ENCODE measurements around the gene SECISBP2.

SECISBP2 gene

DNA sequence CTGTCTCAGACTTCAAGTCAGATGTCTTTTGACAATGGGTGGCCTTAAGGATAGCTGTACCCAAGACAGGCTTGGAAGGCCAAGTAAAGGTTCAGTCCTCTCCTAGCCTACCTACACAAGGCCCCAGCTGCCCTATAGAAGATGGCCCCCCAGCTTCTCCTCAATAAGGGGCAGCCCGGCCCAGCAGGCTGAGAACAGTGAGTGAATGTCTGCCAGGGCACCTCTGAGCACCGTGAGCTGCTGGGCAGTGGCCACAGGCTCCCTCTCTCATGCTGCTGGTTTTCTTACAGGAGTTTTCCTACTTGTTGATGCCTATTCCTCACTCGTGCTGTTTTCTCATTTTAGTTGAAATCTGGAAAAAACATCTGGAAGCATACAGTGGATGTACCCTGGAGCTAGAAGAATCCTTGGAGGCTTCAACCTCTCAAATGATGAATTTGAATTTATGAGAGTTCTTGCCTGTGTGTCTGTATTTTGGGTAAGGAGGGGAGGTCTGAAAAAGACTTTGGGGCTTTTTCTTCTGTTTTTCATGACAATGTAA lies 40.1 kb downstream of the SECISBP2 start:
- 97% methylated on average over 3 of the region's 3 CpGs for WGBS
- H3K9me3 ChIP-seq (ENCODE audit: control insufficient read depth, low read length) = no peaks in the 10 kb centered on the region
- no peak overlapping the region for H2BK120ac ChIP-seq (ENCODE audit: low read depth, low read length)
- no peak overlapping the region for H4K91ac ChIP-seq (ENCODE audit: low read length)
- H3K27ac ChIP-seq (ENCODE audit: low read length, poor library complexity, severe bottlenecking) = no peak overlapping the region
- no peak overlapping the region for H4K8ac ChIP-seq (ENCODE audit: low read length)
- H3K9ac ChIP-seq (ENCODE audit: low read length) = no peak overlapping the region
- no peak overlapping the region for H2AFZ ChIP-seq (ENCODE audit: low read depth, low read length)
- no peak overlapping the region for H2AK5ac ChIP-seq (ENCODE audit: low read length, severe bottlenecking)
- H3K79me1 ChIP-seq (replicated peaks; ENCODE audit: low read length, poor library complexity, severe bottlenecking) = peaks cover 26% of the 10 kb centered on the region
- H3K4me3 ChIP-seq (ENCODE audit: insufficient read depth in 1 of 2, low read depth in 1 of 2, low read length in 2 of 2) = no peak overlapping the region
- H3K36me3 ChIP-seq (ENCODE audit: control insufficient read depth in 1 of 2, insufficient read depth in 2 of 2, low read depth in 1 of 2, low read length in 2 of 2) = peaks cover 69 to 92% of the 10 kb centered on the region in 2 experiments
- no peak overlapping the region for H3K14ac ChIP-seq (ENCODE audit: low read length in 2 of 2)
- peaks cover 1% of the 10 kb centered on the region for H3K4me1 ChIP-seq (ENCODE audit: control insufficient read depth, insufficient read depth, low read depth, low read length)
- H3K4me2 ChIP-seq (ENCODE audit: low read length, poor library complexity, severe bottlenecking) = no peak overlapping the region
- H2BK5ac ChIP-seq (ENCODE audit: low read depth, low read length, poor library complexity, severe bottlenecking) = no peak overlapping the region
- no peaks in the 10 kb centered on the region for H3K27me3 ChIP-seq (ENCODE audit: control insufficient read depth in 1 of 2, insufficient read depth in 1 of 2, low read length in 2 of 2)
- no peak for DNase-seq
- no peak overlapping the region for H2BK15ac ChIP-seq (ENCODE audit: low read depth, poor library complexity, severe bottlenecking)
- no peak overlapping the region for H3K4ac ChIP-seq (ENCODE audit: low read depth in 1 of 2, low read length in 2 of 2)
- H2BK12ac ChIP-seq (ENCODE audit: low read length in 2 of 2) = no peak overlapping the region
- H3K18ac ChIP-seq (ENCODE audit: low read depth in 1 of 2, low read length in 2 of 2) = no peak overlapping the region
- H3K23ac ChIP-seq (ENCODE audit: low read length in 2 of 2) = no peak overlapping the region

DNA sequence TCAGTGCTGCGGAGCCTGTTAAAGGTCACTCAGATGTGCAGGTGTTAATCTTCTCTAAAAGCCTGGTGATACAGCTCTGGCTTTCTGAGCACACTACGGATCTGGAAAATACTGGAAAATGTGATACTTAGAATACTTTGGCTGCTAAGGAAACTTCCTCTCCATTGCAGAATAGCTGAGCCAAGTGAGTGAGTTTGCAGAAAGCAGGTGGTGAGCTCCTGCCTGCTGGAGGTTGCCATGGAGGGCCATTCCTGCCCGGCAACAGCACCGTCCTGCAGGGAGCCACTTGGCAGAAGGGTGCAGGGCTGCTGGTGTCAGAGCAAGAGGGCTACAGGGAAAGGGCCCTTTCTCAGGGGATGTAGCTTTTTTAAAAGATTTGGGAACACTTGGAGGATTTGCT lies 40.7 kb downstream of the SECISBP2 start:
- DNase-seq = no peak
- Histone ChIP-seq H3K4me1 (ENCODE audit: control insufficient read depth, insufficient read depth, low read depth, low read length) (peaks cover 1% of the 10 kb centered on the region), H3K36me3 (ENCODE audit: control insufficient read depth in 1 of 2, insufficient read depth in 2 of 2, low read depth in 1 of 2, low read length in 2 of 2) (peaks cover 73 to 87% of the 10 kb centered on the region in 2 experiments), H2BK15ac (ENCODE audit: low read depth, poor library complexity, severe bottlenecking) (no peak overlapping the region), H3K9me3 (ENCODE audit: control insufficient read depth, low read length) (no peaks in the 10 kb centered on the region), H3K9ac (ENCODE audit: low read length) (no peak overlapping the region), H2BK120ac (ENCODE audit: low read depth, low read length) (no peak overlapping the region), H3K4me2 (ENCODE audit: low read length, poor library complexity, severe bottlenecking) (no peak overlapping the region), H3K14ac (ENCODE audit: low read length in 2 of 2) (no peak overlapping the region), H2AFZ (ENCODE audit: low read depth, low read length) (no peak overlapping the region), H3K27me3 (ENCODE audit: control insufficient read depth in 1 of 2, insufficient read depth in 1 of 2, low read length in 2 of 2) (no peaks in the 10 kb centered on the region), H2BK12ac (ENCODE audit: low read length in 2 of 2) (no peak overlapping the region), H3K4me3 (ENCODE audit: insufficient read depth in 1 of 2, low read depth in 1 of 2, low read length in 2 of 2) (no peak overlapping the region), H2BK5ac (ENCODE audit: low read depth, low read length, poor library complexity, severe bottlenecking) (no peak overlapping the region), H3K23ac (ENCODE audit: low read length in 2 of 2) (no peak overlapping the region), H3K4ac (ENCODE audit: low read depth in 1 of 2, low read length in 2 of 2) (no peak overlapping the region), H3K79me1 (replicated peaks; ENCODE audit: low read length, poor library complexity, severe bottlenecking) (peaks cover 23% of the 10 kb centered on the region), H4K91ac (ENCODE audit: low read length) (no peak overlapping the region), H2AK5ac (ENCODE audit: low read length, severe bottlenecking) (no peak overlapping the region), H3K18ac (ENCODE audit: low read depth in 1 of 2, low read length in 2 of 2) (no peak overlapping the region), H3K27ac (ENCODE audit: low read length, poor library complexity, severe bottlenecking) (no peak overlapping the region), H4K8ac (ENCODE audit: low read length) (no peak overlapping the region)
- 97% methylated on average over 4 of the region's 4 CpGs for WGBS

DNA sequence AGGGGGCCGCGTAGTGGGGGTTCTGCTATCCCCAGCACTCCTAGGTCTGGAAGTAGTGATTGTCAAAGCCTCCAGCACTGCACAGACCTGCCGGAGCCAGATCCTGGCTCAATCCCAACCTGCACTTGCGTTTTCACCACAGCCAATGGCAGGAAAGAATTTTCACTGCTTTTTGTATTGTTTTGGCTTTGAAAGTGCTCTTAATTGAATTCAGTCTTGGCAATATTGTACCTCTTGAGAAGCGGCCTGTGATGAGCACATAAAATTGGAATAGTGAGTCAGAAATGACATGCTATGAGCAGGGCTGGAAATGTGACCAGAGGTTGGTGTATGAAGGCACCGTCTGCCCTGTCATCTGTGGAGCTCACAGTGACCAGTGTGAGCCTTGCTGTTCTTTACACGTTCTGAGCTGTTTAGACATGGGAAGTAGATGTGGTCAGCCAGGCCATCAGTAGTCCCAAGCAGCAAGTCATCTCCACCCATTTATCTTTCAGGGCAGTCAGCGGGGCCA lies 41.5 kb downstream of the SECISBP2 start:
- no peak overlapping the region for H3K4me3 ChIP-seq (ENCODE audit: insufficient read depth in 1 of 2, low read depth in 1 of 2, low read length in 2 of 2)
- H2BK12ac ChIP-seq (ENCODE audit: low read length in 2 of 2) = no peak overlapping the region
- DNase-seq = no peak
- H4K8ac ChIP-seq (ENCODE audit: low read length) = no peak overlapping the region
- H3K79me1 ChIP-seq (replicated peaks; ENCODE audit: low read length, poor library complexity, severe bottlenecking) = peaks cover 15% of the 10 kb centered on the region
- no peak overlapping the region for H2BK5ac ChIP-seq (ENCODE audit: low read depth, low read length, poor library complexity, severe bottlenecking)
- no peak overlapping the region for H2BK120ac ChIP-seq (ENCODE audit: low read depth, low read length)
- H4K91ac ChIP-seq (ENCODE audit: low read length) = no peak overlapping the region
- H3K4me2 ChIP-seq (ENCODE audit: low read length, poor library complexity, severe bottlenecking) = no peak overlapping the region
- no peak overlapping the region for H3K23ac ChIP-seq (ENCODE audit: low read length in 2 of 2)
- no peak overlapping the region for H2AK5ac ChIP-seq (ENCODE audit: low read length, severe bottlenecking)
- H3K27ac ChIP-seq (ENCODE audit: low read length, poor library complexity, severe bottlenecking) = no peak overlapping the region
- H3K4me1 ChIP-seq (ENCODE audit: control insufficient read depth, insufficient read depth, low read depth, low read length) = peaks cover 1% of the 10 kb centered on the region
- no peaks in the 10 kb centered on the region for H3K9me3 ChIP-seq (ENCODE audit: control insufficient read depth, low read length)
- H2AFZ ChIP-seq (ENCODE audit: low read depth, low read length) = no peak overlapping the region
- no peak overlapping the region for H3K14ac ChIP-seq (ENCODE audit: low read length in 2 of 2)
- H3K4ac ChIP-seq (ENCODE audit: low read depth in 1 of 2, low read length in 2 of 2) = no peak overlapping the region
- H3K27me3 ChIP-seq (ENCODE audit: control insufficient read depth in 1 of 2, insufficient read depth in 1 of 2, low read length in 2 of 2) = no peaks in the 10 kb centered on the region
- H3K18ac ChIP-seq (ENCODE audit: low read depth in 1 of 2, low read length in 2 of 2) = no peak overlapping the region
- H3K9ac ChIP-seq (ENCODE audit: low read length) = peak overlapping the region; percentile 44
- 89% methylated on average over 7 of the region's 8 CpGs for WGBS
- no peak overlapping the region for H2BK15ac ChIP-seq (ENCODE audit: low read depth, poor library complexity, severe bottlenecking)
- peaks cover 71 to 78% of the 10 kb centered on the region in 2 experiments for H3K36me3 ChIP-seq (ENCODE audit: control insufficient read depth in 1 of 2, insufficient read depth in 2 of 2, low read depth in 1 of 2, low read length in 2 of 2)

DNA sequence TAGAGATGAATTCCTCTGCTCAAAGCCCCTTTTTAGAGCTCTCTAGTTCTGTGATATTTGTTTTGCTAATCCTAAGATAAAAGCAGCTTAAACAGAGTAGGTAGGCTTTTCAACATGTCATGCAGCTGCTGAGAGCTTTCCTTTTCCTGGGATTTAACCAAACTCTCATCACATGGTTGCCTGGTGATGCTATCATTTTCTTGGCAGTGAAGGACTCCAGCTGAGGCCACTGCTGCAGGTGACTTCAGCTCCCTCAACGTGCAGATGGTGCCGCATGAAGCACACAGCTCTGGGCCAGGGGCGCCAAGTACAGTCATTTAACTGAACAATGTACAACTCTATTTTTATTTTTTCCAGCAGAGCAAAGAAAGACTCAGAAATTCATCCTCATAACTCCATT lies 42.2 kb downstream of the SECISBP2 start:
- no peak overlapping the region for H3K4me2 ChIP-seq (ENCODE audit: low read length, poor library complexity, severe bottlenecking)
- DNase-seq = no peak
- H2AK5ac ChIP-seq (ENCODE audit: low read length, severe bottlenecking) = no peak overlapping the region
- WGBS = 92% methylated on average over 3 of the region's 3 CpGs
- peaks cover 72 to 75% of the 10 kb centered on the region in 2 experiments for H3K36me3 ChIP-seq (ENCODE audit: control insufficient read depth in 1 of 2, insufficient read depth in 2 of 2, low read depth in 1 of 2, low read length in 2 of 2)
- no peak overlapping the region for H4K91ac ChIP-seq (ENCODE audit: low read length)
- H3K14ac ChIP-seq (ENCODE audit: low read length in 2 of 2) = no peak overlapping the region
- H3K18ac ChIP-seq (ENCODE audit: low read depth in 1 of 2, low read length in 2 of 2) = no peak overlapping the region
- H3K9ac ChIP-seq (ENCODE audit: low read length) = peak overlapping the region; percentile 13
- H2BK5ac ChIP-seq (ENCODE audit: low read depth, low read length, poor library complexity, severe bottlenecking) = no peak overlapping the region
- no peak overlapping the region for H2BK12ac ChIP-seq (ENCODE audit: low read length in 2 of 2)
- peaks cover 1% of the 10 kb centered on the region for H3K4me1 ChIP-seq (ENCODE audit: control insufficient read depth, insufficient read depth, low read depth, low read length)
- no peak overlapping the region for H3K4ac ChIP-seq (ENCODE audit: low read depth in 1 of 2, low read length in 2 of 2)
- no peak overlapping the region for H3K4me3 ChIP-seq (ENCODE audit: insufficient read depth in 1 of 2, low read depth in 1 of 2, low read length in 2 of 2)
- H2AFZ ChIP-seq (ENCODE audit: low read depth, low read length) = no peak overlapping the region
- no peaks in the 10 kb centered on the region for H3K9me3 ChIP-seq (ENCODE audit: control insufficient read depth, low read length)
- no peak overlapping the region for H3K27ac ChIP-seq (ENCODE audit: low read length, poor library complexity, severe bottlenecking)
- H2BK15ac ChIP-seq (ENCODE audit: low read depth, poor library complexity, severe bottlenecking) = no peak overlapping the region
- H2BK120ac ChIP-seq (ENCODE audit: low read depth, low read length) = no peak overlapping the region
- no peak overlapping the region for H3K23ac ChIP-seq (ENCODE audit: low read length in 2 of 2)
- no peaks in the 10 kb centered on the region for H3K27me3 ChIP-seq (ENCODE audit: control insufficient read depth in 1 of 2, insufficient read depth in 1 of 2, low read length in 2 of 2)
- no peak overlapping the region for H4K8ac ChIP-seq (ENCODE audit: low read length)
- H3K79me1 ChIP-seq (replicated peaks; ENCODE audit: low read length, poor library complexity, severe bottlenecking) = peaks cover 11% of the 10 kb centered on the region
